ENCODE data around the gene PROM1. TPM values are rescaled to one million over a fixed set of nuclear protein-coding genes. Genes with fewer than 3 reads are reported as not detected.

Gene PROM1
- total and polyA plus RNA-seq, 2 experiments from 2014 or later, result 36.6 to 66.6 TPM

DNA sequence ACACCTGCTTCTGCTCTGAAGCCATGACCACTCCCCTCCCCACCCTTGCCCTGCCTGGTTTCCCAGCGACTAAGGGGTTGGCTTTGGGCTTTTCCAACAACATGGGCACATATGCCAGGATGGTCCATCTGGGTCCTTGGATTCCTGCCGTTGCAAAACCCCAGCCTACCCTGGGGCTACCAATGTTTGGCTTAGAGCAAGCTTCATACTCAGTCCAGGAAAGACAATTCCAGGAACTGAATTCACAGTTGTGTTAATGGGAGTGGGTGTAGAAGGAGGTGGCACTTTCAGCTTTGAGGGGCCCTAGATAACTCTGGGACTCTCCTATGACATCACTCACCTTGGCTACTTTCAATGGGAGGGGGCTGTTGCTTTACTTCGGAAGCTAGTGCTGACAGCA is 154.3 kb downstream of the PROM1 start:
- no peak overlapping the region for H3K4me2 ChIP-seq
- H3K27me3 Mint-ChIP-seq (ENCODE audit: insufficient read depth, low read depth, poor library complexity), result peaks cover 1% of the 10 kb centered on the region
- no peaks in the 10 kb centered on the region for H3F3A ChIP-seq (replicated peaks; ENCODE audit: low read depth)
- H3K4me3 ChIP-seq, result no peak overlapping the region
- no peak overlapping the region for H3K27ac Mint-ChIP-seq
- H3K9me3 Mint-ChIP-seq, result no peaks in the 10 kb centered on the region
- H3K9me2 ChIP-seq (ENCODE audit: insufficient read depth), result peaks cover 7% of the 10 kb centered on the region; the same call in 1 of the 2 replicates
- no peaks in the 10 kb centered on the region for H3K79me2 ChIP-seq (replicated peaks; ENCODE audit: insufficient read depth)
- no peak overlapping the region for H3K4me3 Mint-ChIP-seq
- no peak for DNase-seq (ENCODE audit: low spot score)
- H3K27me3 ChIP-seq (ENCODE audit: insufficient read depth), result no peaks in the 10 kb centered on the region
- H3K36me3 ChIP-seq (ENCODE audit: insufficient read depth), result no peaks in the 10 kb centered on the region
- H3K4me1 Mint-ChIP-seq, result no peaks in the 10 kb centered on the region
- H3K36me3 Mint-ChIP-seq (ENCODE audit: low read depth), result no peaks in the 10 kb centered on the region
- H3K27ac ChIP-seq (ENCODE audit: low read depth), result no peak overlapping the region
- H2AFZ ChIP-seq, result no peak overlapping the region
- H3K4me1 ChIP-seq (ENCODE audit: insufficient read depth), result no peaks in the 10 kb centered on the region
- no peaks in the 10 kb centered on the region for H4K20me1 ChIP-seq (replicated peaks; ENCODE audit: insufficient read depth)
- TF ChIP-seq JUNB (IDR thresholded peaks at IDR 0.05; ENCODE audit: unreplicated experiment) (no peak), EZH2 (IDR thresholded peaks at IDR 0.05; ENCODE audit: low read depth, unreplicated experiment) (no peak), CREB1 (CRISPR knock-in tag; IDR thresholded peaks at IDR 0.05; ENCODE audit: low read depth) (no peak), ZNF331 (CRISPR knock-in tag; IDR thresholded peaks at IDR 0.05; ENCODE audit: low read depth) (no peak), REST (IDR thresholded peaks at IDR 0.05; ENCODE audit: unreplicated experiment) (no peak), EZH2phosphoT487 (IDR thresholded peaks at IDR 0.05; ENCODE audit: unreplicated experiment) (no peak), POLR2AphosphoS5 (IDR thresholded peaks at IDR 0.05; ENCODE audit: low read depth) (no peak), STAT1 (IDR thresholded peaks at IDR 0.05; ENCODE audit: unreplicated experiment) (no peak), NANOG (IDR thresholded peaks at IDR 0.05; ENCODE audit: borderline replicate concordance) (no peak), ZNF114 (CRISPR knock-in tag; IDR thresholded peaks at IDR 0.05) (no peak)
- TF ChIP-seq, protein P1, sequence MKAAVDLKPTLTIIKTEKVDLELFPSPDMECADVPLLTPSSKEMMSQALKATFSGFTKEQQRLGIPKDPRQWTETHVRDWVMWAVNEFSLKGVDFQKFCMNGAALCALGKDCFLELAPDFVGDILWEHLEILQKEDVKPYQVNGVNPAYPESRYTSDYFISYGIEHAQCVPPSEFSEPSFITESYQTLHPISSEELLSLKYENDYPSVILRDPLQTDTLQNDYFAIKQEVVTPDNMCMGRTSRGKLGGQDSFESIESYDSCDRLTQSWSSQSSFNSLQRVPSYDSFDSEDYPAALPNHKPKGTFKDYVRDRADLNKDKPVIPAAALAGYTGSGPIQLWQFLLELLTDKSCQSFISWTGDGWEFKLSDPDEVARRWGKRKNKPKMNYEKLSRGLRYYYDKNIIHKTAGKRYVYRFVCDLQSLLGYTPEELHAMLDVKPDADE (IDR thresholded peaks at IDR 0.05), result no peak
- TF ChIP-seq, protein P2, sequence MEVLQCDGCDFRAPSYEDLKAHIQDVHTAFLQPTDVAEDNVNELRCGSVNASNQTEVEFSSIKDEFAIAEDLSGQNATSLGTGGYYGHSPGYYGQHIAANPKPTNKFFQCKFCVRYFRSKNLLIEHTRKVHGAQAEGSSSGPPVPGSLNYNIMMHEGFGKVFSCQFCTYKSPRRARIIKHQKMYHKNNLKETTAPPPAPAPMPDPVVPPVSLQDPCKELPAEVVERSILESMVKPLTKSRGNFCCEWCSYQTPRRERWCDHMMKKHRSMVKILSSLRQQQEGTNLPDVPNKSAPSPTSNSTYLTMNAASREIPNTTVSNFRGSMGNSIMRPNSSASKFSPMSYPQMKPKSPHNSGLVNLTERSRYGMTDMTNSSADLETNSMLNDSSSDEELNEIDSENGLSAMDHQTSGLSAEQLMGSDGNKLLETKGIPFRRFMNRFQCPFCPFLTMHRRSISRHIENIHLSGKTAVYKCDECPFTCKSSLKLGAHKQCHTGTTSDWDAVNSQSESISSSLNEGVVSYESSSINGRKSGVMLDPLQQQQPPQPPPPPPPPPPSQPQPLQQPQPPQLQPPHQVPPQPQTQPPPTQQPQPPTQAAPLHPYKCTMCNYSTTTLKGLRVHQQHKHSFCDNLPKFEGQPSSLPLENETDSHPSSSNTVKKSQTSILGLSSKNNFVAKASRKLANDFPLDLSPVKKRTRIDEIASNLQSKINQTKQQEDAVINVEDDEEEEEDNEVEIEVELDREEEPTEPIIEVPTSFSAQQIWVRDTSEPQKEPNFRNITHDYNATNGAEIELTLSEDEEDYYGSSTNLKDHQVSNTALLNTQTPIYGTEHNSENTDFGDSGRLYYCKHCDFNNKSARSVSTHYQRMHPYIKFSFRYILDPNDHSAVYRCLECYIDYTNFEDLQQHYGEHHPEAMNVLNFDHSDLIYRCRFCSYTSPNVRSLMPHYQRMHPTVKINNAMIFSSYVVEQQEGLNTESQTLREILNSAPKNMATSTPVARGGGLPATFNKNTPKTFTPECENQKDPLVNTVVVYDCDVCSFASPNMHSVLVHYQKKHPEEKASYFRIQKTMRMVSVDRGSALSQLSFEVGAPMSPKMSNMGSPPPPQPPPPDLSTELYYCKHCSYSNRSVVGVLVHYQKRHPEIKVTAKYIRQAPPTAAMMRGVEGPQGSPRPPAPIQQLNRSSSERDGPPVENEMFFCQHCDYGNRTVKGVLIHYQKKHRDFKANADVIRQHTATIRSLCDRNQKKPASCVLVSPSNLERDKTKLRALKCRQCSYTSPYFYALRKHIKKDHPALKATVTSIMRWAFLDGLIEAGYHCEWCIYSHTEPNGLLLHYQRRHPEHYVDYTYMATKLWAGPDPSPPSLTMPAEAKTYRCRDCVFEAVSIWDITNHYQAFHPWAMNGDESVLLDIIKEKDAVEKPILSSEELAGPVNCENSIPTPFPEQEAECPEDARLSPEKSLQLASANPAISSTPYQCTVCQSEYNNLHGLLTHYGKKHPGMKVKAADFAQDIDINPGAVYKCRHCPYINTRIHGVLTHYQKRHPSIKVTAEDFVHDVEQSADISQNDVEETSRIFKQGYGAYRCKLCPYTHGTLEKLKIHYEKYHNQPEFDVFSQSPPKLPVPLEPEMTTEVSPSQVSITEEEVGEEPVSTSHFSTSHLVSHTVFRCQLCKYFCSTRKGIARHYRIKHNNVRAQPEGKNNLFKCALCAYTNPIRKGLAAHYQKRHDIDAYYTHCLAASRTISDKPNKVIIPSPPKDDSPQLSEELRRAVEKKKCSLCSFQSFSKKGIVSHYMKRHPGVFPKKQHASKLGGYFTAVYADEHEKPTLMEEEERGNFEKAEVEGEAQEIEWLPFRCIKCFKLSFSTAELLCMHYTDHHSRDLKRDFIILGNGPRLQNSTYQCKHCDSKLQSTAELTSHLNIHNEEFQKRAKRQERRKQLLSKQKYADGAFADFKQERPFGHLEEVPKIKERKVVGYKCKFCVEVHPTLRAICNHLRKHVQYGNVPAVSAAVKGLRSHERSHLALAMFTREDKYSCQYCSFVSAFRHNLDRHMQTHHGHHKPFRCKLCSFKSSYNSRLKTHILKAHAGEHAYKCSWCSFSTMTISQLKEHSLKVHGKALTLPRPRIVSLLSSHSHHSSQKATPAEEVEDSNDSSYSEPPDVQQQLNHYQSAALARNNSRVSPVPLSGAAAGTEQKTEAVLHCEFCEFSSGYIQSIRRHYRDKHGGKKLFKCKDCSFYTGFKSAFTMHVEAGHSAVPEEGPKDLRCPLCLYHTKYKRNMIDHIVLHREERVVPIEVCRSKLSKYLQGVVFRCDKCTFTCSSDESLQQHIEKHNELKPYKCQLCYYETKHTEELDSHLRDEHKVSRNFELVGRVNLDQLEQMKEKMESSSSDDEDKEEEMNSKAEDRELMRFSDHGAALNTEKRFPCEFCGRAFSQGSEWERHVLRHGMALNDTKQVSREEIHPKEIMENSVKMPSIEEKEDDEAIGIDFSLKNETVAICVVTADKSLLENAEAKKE (CRISPR knock-in tag; IDR thresholded peaks at IDR 0.05), result no peak
- TF ChIP-seq, protein P3, sequence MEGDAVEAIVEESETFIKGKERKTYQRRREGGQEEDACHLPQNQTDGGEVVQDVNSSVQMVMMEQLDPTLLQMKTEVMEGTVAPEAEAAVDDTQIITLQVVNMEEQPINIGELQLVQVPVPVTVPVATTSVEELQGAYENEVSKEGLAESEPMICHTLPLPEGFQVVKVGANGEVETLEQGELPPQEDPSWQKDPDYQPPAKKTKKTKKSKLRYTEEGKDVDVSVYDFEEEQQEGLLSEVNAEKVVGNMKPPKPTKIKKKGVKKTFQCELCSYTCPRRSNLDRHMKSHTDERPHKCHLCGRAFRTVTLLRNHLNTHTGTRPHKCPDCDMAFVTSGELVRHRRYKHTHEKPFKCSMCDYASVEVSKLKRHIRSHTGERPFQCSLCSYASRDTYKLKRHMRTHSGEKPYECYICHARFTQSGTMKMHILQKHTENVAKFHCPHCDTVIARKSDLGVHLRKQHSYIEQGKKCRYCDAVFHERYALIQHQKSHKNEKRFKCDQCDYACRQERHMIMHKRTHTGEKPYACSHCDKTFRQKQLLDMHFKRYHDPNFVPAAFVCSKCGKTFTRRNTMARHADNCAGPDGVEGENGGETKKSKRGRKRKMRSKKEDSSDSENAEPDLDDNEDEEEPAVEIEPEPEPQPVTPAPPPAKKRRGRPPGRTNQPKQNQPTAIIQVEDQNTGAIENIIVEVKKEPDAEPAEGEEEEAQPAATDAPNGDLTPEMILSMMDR (conservative IDR thresholded peaks at IDR 0.05; ENCODE audit: low read depth in 2 of 2), result no peak
- no peak for ATAC-seq
